GM18502 (cell line): Measurements from ENCODE around the gene COL23A1.

Experiments
- ATAC-seq: cut with Tn5 transposase; IDR thresholded peaks from one replicate; pipeline ENCODE4 v1.9.1; 2021; ENCODE audit warnings: mild to moderate bottlenecking; ENCODE audit not compliant: unreplicated experiment, poor library complexity

Gene COL23A1

GRCh38 chr5:178560911-178561310, 29.3 kb downstream of the COL23A1 start:
- ATAC-seq = no peak

DNA sequence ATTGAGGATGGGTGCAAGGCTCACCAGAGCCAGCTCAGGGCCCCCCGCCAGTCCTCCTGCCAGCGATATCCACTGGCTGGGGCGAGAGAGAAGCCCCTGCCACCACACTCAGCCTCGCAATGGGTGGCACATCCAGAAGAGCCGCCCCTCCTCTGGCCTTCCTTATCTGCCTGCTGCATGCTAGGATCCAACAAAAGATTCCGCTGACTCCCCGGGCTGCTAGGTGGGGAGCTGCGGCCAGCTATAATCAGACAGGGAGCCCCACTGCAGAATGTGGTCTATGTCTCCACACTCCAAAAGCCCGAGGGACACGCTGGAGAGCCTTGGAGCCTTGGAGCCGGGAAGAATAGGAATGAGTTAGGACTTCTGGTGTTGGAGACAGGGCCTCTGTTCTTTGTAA, 32.8 kb downstream of the COL23A1 start:
- no peak for ATAC-seq

DNA sequence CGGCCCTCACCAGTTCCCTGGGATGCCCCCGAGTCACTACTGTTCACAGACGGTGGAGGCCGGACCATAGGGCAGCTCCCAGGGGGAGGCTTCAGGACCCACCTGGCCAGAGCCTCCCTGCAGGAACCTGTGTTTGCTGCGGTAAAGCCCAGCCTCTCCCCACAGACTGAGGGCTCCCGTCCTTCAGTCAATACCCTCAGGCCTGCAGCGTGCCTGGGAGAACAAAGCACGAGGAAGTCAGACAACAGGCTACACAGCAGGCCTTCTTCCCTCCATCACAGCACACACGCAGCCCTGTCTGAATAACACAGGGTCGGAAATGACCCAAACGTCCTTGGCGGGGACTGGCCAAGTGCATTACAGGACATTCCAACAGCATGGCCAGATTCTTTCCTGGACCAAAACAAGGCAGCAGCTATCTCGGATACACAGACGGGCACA, 34.4 kb downstream of the COL23A1 start:
- no peak for ATAC-seq

- no peak for ATAC-seq
Measured at GRCh38 chr5:178555005-178555404, 35.2 kb downstream of the COL23A1 start.

- no peak for ATAC-seq
Measured at GRCh38 chr5:178554311-178554710, 35.9 kb downstream of the COL23A1 start.

- ATAC-seq = no peak
Measured at GRCh38 chr5:178553517-178553916, 36.7 kb downstream of the COL23A1 start.

- no peak for ATAC-seq
Measured at GRCh38 chr5:178551468-178551867, 38.7 kb downstream of the COL23A1 start.

- ATAC-seq = no peak
Measured at GRCh38 chr5:178551059-178551458, 39.1 kb downstream of the COL23A1 start.

DNA sequence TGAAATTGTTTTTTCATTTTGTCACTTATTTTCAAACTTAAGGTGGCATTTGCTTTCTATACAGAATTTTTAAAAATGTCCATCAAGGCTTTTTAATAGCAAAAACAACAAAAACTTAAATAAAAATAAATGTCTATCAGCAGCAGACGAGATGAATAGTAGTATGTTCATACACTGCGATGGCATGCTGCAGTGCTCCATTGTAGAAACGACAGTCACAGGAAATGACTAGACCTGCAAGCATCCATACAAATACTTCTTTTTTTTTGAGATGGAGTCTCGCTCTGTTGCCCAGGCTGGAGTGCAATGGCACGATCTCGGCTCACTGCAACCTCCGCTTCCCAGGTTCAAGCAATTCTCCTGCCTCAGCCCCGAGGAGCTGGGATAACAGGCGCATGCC, 41.4 kb downstream of the COL23A1 start:
- ATAC-seq = no peak

GRCh38 chr5:178547753-178548415, 42.3 kb downstream of the COL23A1 start:
- ATAC-seq = no peak

- ATAC-seq = no peak
Measured at GRCh38 chr5:178547052-178547666, 43.0 kb downstream of the COL23A1 start.

DNA sequence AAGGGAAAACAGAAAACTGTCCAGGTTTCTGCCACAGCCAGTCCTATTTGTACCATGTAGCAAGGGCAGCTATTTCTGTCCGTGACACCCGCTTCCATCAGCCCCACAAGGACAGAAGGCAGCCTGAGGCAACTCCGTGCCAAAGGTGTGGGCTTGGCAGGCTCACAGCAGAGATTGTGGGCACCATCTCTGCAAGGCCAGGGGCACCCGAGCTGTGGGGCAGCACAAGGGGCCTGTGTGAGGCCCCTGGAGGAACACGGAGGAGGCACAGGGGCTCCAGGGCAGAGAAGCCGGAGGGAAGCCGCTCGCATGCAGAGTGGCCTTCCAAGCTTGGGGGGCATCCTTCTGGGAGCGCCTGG, 43.5 kb downstream of the COL23A1 start:
- ATAC-seq = no peak

DNA sequence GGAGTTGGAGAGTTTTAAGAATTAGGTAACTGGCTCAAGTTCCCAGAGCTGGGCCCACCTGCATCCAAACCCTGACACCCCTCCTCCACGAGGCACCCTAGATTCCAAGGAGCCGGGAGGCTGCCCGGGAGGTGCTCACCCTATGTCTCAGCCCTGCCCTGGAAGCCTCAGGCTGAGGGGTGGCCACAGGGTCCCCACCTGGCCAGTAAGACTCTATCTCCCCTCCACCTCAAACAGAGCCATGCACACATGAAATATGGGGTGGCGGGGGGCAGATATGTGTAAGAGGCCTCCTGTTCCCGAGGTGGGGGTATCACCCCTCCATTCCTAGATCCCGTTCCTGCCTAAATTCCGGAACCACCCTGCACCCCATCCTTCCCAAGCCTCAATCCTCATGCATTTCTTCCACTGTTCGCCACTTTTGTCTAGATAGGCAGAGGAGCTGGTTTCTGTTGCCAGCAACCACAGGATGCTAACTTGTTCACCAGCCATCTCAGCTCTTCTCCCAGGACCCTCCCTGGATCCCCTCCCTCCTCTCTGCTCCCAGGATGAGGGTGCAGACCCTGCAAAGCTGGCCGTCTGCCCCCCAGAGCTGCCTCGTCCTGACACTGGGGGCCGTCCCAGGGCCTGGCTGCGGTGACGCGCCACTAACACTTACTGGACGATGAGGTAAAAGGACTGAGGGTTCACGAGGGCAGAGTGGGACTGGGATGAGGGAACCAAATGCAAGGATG, 44.1 kb downstream of the COL23A1 start:
- no peak for ATAC-seq

- no peak for ATAC-seq
Measured at GRCh38 chr5:178545176-178545575, 45.0 kb downstream of the COL23A1 start.

DNA sequence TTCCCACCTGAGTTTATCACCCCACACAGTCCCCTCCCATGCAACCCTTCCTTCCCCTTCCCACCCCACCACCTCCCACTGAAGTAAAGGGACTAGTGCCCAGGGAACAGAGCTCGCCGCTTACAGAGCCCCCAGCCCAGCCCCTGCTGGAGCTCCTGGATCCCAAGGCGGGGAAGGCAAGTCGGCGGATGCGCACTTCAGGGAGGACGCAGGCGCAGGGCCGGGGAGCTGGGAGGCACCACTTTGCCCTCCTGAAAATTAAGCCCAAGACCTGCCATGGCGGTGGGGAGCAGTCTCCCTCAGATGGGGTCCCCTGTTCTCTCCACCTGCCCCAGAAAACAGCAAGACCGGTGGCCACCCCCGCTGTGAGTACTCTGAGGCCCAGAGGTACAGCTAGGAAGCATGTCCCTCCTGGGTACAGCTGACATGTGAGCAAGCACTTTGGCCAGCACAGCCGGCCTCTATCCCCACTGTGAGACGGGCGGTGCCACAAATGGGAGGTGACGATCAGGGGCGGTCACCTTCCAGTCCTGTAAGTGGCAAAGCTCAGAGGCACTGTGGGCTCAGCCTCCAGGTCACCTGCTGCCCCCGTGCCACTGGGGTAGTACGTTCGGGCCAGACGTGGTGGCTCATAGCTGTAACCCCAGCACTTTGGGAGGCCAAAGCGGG, 45.9 kb downstream of the COL23A1 start:
- no peak for ATAC-seq

GRCh38 chr5:178542455-178542854, 47.7 kb downstream of the COL23A1 start:
- ATAC-seq = no peak

DNA sequence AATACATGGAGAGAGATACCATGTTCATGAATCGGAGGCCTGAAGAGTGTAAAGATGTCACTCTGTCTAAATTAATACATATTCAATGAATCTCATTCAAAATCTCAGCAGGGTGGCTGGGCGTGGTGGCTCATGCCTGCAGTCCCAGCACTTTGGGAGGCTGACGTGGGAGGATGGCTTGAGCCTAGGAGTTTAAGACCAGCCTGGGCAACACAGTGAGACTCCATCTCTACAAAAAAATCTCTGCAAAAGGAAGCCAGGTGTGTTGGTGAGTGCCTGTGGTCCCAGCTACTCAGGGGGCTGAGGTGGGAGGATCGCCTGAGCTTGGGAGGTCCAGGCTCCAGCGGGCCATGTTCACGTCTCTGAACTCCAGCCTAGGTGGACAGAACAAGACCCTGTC, 49.7 kb downstream of the COL23A1 start:
- ATAC-seq = no peak

GRCh38 chr5:178538741-178539229, 51.4 kb downstream of the COL23A1 start:
- no peak for ATAC-seq

DNA sequence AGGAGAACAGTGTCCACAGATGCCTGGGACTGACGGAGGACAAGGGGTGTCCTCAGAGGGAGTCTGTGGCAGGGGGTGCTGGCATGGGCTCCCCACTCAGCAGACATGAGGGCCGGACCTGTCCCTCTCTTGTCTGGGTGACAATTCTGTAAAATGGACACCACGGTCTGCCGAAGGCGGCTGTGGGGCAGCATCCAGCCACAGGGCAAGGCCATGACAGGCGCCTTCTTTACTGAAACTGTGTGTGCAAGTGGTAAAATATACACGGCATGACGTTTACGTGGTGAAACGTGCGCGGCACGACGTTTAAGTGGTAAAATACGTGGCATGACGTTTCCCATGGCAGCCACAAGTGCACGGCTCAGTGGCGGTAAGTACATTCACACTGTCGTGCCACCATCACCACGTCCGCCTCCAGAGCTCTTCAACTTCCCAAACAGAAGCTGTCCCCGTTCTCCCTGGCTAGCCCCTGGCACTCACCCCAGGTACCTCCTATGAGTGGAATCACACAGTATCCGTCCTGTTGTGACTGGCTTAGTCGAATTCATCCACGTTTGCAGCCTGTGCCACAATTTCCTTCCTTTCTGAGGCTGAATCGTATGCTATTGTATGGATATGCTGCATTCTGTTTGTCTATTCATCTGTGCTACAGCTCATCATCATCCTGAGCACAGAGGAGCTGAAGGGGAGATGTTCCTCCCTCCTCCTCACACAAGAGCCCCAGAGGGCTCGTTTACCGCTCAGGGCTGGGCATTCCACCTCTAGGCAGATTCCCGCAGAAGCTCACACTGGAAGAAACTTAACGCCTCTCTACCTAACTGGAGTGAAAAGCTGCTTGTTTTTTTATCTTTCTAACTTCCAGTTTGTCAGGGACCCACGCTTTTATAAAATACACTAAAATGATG, 52.5 kb downstream of the COL23A1 start:
- no peak for ATAC-seq
